ENCODE data around the gene F2R.
"Not testable (repeated sequence)": the region's sequence is repeated elsewhere in the genome, so short reads cannot be mapped to it uniquely, and the experiment has no call there.

Gene F2R

GRCh38 chr5:76718880-76719279, 3.0 kb downstream of the F2R start:
- DNase-seq (ENCODE audit: low read depth in 2 of 2), result no peak

- no peak for DNase-seq (ENCODE audit: low read depth in 2 of 2)
These were observed 5.2 kb downstream of the F2R start for GRCh38 chr5:76720988-76721569.

GRCh38 chr5:76723266-76723665, 7.3 kb downstream of the F2R start:
- no peak for DNase-seq (ENCODE audit: low read depth in 2 of 2)

- no peak for DNase-seq (ENCODE audit: low read depth in 2 of 2)
These were observed 8.0 kb downstream of the F2R start for GRCh38 chr5:76723906-76724305.

GRCh38 chr5:76724871-76725270, 8.9 kb downstream of the F2R start:
- DNase-seq (ENCODE audit: low read depth in 2 of 2), result no peak

- DNase-seq (ENCODE audit: low read depth in 2 of 2), result no peak
These were observed 13.0 kb downstream of the F2R start for GRCh38 chr5:76728965-76729364.

GRCh38 chr5:76729373-76730290, 13.7 kb downstream of the F2R start:
- no peak for DNase-seq (ENCODE audit: low read depth in 2 of 2)

GRCh38 chr5:76732405-76733048, 16.6 kb downstream of the F2R start:
- DNase-seq (ENCODE audit: low read depth in 2 of 2), result no peak

GRCh38 chr5:76733049-76733417, 17.1 kb downstream of the F2R start:
- peak in 1 of 2 donors; percentile 45 for DNase-seq (ENCODE audit: low read depth in 2 of 2)

- no peak for DNase-seq (ENCODE audit: low read depth in 2 of 2)
These were observed 20.0 kb downstream of the F2R start for GRCh38 chr5:76735762-76736545.

- DNase-seq (ENCODE audit: low read depth in 2 of 2), result no peak
These were observed 21.0 kb downstream of the F2R start for GRCh38 chr5:76736679-76737556.

- DNase-seq (ENCODE audit: low read depth in 2 of 2), result no peak
These were observed 21.9 kb downstream of the F2R start for GRCh38 chr5:76737846-76738245.

- not testable (repeated sequence) for DNase-seq (ENCODE audit: low read depth in 2 of 2)
These were observed 25.6 kb downstream of the F2R start for GRCh38 chr5:76741506-76741905.

- no peak for DNase-seq (ENCODE audit: low read depth in 2 of 2)
These were observed 26.7 kb downstream of the F2R start for GRCh38 chr5:76742583-76742982.

- no peak for DNase-seq (ENCODE audit: low read depth in 2 of 2)
These were observed 28.7 kb downstream of the F2R start for GRCh38 chr5:76744632-76745031.

GRCh38 chr5:76745670-76746069, 29.7 kb downstream of the F2R start:
- DNase-seq (ENCODE audit: low read depth in 2 of 2), result no peak

- DNase-seq (ENCODE audit: low read depth in 2 of 2), result no peak
These were observed 30.8 kb downstream of the F2R start for GRCh38 chr5:76746677-76747076.

- no peak for DNase-seq (ENCODE audit: low read depth in 2 of 2)
These were observed 31.8 kb downstream of the F2R start for GRCh38 chr5:76747706-76748105.

- no peak for DNase-seq (ENCODE audit: low read depth in 2 of 2)
These were observed 35.4 kb downstream of the F2R start for GRCh38 chr5:76751291-76751690.

GRCh38 chr5:76754668-76755078, 38.7 kb downstream of the F2R start:
- DNase-seq (ENCODE audit: low read depth in 2 of 2), result no peak

Measured in stimulated activated CD8-positive, alpha-beta memory T cell treated with anti-CD3 and anti-CD28 coated beads, Interleukin-15, amount 100 ng/mL, for 48 hours (primary cell).